GM23338 (cell line): ENCODE data around the gene UCN3. TPM values are rescaled to one million over a fixed set of nuclear protein-coding genes. Genes with fewer than 3 reads are reported as not detected.

Source experiments
- polyA plus RNA-seq: library from polyadenylated mRNA; unstranded; fragments of >200 nt; fragmentation: Nextera tagmentation; extraction: Ambion mirVana; gene quantifications from 2 replicates; pipeline ENCODE4 v1.2.1, GENCODE V29; 2016
- total RNA-seq: library from RNA; depleted of rRNA; stranded (reverse); fragments of >200 nt; shearing (Covaris generic); gene quantifications from 2 replicates; pipeline ENCODE4 v1.2.3, GENCODE V29; 2014; rRNA removed

Gene UCN3
- total and polyA plus RNA-seq, 2 experiments from 2014 or later, result not detected

Other genes starting within 250 kb of the UCN3 start
- not detected in 2 replicates for gene AKR1C8, start 179.8 kb upstream of the UCN3 start, total RNA-seq
- gene AKR1C8, start 179.8 kb upstream of the UCN3 start, polyA plus RNA-seq, result not detected in 2 replicates
- not detected in 2 replicates for gene AKR1C4, start 168.1 kb upstream of the UCN3 start, total RNA-seq
- gene AKR1C4, start 168.1 kb upstream of the UCN3 start, polyA plus RNA-seq, result not detected in 2 replicates
- not detected in 2 replicates for gene TUBAL3, start 39.9 kb downstream of the UCN3 start, total RNA-seq
- gene TUBAL3, start 39.9 kb downstream of the UCN3 start, polyA plus RNA-seq, result not detected in 2 replicates
- 93.9 and 98.3 TPM in 2 replicates for gene NET1, start 47.6 kb downstream of the UCN3 start, total RNA-seq
- 39.8 and 47.9 TPM in 2 replicates for gene NET1, start 47.6 kb downstream of the UCN3 start, polyA plus RNA-seq
- gene CALML5, start 134.6 kb downstream of the UCN3 start, total RNA-seq, result 0.27 TPM in 1 of 2 replicates, not detected in the other
- gene CALML5, start 134.6 kb downstream of the UCN3 start, polyA plus RNA-seq, result 0.26 and 0.40 TPM in 2 replicates
- not detected in 2 replicates for gene CALML3, start 160.0 kb downstream of the UCN3 start, total RNA-seq
- gene CALML3, start 160.0 kb downstream of the UCN3 start, polyA plus RNA-seq, result not detected in 2 replicates